ENCODE measurements around the gene ARHGAP29.
"Not testable (repeated sequence)": the region's sequence is repeated elsewhere in the genome, so short reads cannot be mapped to it uniquely, and the experiment has no call there.

Gene ARHGAP29

DNA sequence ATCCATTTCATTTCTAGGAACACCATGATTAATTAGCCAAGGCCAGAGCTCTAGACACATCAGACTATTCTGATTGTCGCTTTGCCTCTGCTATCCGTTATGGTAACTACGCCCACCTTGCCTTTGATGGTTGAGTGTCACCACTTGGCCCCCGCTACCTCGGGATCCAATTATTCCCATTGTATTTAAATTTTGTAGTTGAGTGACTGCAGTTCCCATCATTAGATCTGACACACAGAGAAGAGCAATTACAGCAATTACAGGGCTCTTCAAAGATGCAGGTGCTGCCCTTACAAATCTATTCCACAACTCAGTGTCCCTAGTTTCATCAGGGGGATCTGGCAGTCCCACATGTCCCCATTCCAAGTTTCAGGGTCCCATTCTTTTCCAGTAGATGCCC lies 71.5 kb downstream of the ARHGAP29 start:
- DNase-seq (ENCODE audit: low read depth): no peak

DNA sequence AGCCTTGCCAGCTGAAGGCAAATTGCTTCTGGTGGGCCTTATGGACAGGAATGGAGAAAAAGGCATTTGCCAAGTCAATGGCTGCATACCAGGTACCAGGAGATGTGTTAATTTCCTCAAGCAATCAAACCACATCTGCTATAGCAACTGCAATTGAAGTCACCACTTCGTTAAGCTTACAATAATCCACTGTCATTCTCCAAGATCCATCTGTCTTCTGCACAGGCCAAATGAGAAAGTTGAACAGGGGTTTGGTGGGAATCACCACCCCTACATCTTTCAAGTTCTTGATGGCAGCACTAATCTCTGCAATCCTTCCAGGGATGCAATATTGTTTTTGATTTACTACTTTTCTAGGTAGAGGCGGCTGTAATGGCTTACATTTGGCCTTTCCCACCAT lies 72.5 kb downstream of the ARHGAP29 start:
- not testable (repeated sequence) for DNase-seq (ENCODE audit: low read depth)

DNA sequence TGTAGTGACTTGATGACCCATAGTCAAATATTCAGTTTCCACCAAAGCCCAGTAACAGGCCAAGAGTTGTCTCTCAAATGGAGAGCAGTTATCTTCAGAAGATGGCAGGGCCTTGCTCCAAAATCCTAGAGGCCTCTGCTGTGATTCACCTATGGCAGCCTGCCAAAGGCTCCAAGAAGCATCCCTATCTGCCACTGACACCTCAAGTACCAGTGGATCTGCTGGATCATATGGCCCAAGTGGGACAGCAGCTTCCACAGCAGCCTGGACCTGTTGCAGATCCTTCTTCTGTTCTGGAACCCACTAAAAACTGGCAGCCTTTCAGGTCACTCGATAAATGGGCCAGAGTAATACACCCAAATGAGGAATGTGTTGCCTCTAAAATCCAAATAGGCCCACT lies 73.3 kb downstream of the ARHGAP29 start:
- DNase-seq (ENCODE audit: low read depth): not testable (repeated sequence)

DNA sequence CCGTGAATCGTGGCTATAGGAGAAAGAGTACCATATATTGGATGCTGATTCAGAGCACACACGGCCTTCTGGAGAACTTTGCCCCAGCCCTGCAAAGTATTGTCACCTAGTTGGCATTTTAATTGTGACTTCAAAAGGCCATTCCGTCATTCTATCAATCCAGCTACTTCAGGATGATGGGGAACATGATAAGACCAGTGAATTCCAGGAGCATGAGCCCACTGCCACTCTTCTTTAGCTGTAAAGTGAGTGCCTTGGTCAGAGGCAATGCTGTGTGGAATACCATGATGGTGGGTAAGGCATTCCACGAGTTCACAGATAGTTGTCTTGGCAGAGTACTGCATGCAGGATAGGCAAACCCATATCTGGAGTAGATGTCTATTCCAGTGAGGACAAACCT lies 74.1 kb downstream of the ARHGAP29 start:
- not testable (repeated sequence) for DNase-seq (ENCODE audit: low read depth)

DNA sequence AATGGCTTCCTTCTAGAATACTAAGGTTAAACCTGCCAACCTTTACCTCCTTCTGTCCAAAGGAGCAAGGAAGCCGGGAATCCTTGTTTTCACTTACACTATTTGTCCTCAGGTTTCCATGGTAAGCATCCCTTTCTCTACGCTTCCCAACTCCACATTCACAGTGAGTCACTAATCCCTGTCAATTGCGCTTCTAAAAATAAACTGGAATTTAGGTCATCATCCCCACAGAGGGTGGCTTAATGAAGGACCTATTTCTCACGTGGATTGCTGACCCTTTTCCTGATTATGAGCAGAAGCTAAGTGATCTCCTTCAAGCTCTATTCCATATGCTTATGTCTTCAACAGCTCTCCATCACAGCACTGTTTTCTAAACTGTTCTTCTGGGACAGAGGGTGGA lies 76.6 kb downstream of the ARHGAP29 start:
- no peak for DNase-seq (ENCODE audit: low read depth)

DNA sequence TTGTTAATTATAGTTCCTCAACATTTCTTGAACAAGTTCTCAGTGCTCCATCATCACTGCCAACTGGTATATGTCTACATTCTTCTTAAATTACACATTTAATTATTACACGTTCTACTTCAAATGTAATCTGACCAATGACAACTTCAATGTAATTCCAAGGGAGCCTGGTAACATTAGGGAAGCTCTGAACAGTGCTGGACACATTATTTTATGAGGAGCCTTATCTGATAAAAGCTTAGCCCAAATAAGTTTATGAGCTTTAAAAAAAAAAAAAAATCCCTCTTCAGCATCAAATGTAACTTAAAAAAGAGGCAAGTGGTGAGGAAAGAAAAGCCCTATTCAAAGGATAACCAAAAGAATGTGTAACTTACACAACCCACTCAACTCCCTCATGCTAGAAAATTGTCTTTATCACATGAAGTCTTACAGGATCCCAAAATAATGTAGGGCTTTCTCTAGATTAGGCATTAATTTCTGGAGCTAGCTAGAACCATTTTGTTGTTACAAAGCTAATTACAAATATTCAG lies 81.2 kb downstream of the ARHGAP29 start:
- DNase-seq (ENCODE audit: low read depth): no peak

DNA sequence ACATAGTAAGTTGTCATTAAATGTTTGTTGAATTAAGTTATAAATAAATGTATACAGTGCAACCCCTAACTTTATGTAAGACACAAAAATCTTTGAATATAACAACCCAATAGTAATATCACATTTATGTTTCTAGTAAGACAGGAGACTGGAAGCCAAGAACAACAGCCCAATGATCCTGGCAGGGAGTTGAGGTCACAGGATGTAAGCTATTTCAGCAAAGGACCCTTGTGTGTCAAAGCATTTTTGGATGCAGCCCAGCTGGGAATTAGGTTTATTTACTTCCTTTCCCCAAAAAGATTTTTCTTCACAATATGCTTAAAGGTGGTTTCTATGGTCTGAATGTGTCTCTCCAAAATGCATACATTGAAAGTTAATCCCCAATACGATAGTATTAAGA lies 82.4 kb downstream of the ARHGAP29 start:
- DNase-seq (ENCODE audit: low read depth): no peak

DNA sequence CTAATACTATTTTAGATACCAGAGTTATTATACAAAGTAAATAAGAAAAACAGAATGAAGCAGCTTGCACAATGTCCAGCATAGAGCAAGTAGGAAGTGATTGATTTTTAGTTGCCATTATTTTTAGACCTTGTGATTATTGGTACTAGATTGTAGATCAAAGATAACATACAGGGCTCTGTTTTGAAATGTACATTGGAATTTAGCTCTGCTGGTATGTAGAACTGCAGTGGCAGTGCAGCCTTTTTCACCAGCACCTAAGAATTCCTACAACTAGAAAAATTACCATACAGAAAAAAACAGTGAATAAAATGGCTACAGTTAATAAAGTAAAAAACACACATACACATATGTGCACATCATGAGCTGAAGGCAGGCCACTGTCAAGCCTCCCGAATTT lies 84.3 kb downstream of the ARHGAP29 start:
- DNase-seq (ENCODE audit: low read depth): no peak

DNA sequence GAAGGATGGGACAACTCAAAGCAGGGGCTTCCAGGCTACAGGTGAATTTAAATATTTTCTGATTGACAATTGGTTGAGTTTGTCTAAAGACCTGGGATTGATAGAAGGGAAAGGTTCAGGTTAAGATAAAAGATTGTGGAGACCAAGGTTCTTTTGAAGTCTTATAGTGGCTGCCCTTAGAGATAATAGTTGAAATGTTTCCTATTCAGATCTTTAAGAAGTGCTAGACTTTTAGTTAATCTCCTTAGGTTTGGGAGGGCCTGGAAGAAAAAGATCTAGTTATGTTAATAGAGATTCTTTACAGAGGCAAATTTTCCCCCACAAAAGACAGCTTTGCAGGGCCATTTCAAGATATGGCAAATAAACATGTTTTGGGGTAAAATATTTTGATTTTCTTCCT lies 88.2 kb downstream of the ARHGAP29 start:
- DNase-seq (ENCODE audit: low read depth): not testable (repeated sequence)

DNA sequence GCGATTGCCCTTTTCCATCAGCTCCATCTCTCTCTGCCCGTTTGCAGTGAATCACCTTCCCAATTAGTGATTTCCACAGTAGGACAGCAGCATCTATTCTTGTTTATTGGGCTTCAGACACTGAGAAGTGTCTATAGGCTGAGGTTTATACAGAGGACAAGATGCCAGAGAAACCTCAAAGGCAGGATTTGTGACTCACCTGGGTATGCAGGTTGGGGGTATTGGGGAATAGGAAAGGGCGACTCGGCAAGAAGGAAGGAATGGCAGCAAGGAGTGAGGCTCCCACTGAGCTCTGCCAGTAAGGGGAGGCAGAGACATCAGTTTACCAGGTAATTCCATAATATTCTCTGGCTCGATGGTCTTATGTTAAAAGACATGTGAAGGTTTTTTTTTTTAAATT lies 91.1 kb downstream of the ARHGAP29 start:
- DNase-seq (ENCODE audit: low read depth): no peak

DNA sequence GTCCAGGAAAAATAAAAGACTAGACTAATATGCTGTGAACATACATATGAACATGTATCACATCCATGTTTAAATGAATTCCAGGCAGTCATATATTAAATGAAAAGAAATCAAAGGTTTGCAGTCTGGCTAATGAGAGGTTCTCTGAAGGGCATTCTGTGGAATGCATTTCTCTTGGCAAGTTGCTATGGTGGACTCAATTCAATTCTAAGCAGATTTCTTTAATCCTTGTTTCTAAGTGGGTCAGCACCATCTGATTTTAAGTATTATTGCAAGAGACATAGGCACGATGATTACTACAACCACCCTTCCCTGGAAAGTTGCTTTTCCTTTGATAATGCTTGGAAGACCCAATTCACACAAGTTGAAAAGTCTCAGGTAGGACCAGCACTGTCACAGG lies 92.5 kb downstream of the ARHGAP29 start:
- DNase-seq (ENCODE audit: low read depth): no peak

DNA sequence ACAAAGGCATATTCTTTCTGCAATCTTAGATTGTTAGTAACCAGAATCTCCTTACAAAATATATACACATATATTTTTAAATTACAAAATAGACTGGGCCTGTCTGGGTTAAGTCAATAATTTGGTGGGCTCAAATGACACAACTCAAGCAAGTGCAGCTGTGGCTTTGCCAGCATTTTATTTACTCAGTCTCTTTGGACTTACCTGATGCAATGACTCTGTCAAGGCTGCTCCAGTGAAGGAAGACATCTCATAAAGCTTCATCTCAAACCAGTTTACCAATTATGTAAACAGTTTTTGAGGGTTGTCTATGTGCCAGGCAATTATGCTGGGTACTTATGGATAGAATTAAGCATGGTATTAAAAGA lies 93.6 kb downstream of the ARHGAP29 start:
- no peak for DNase-seq (ENCODE audit: low read depth)

DNA sequence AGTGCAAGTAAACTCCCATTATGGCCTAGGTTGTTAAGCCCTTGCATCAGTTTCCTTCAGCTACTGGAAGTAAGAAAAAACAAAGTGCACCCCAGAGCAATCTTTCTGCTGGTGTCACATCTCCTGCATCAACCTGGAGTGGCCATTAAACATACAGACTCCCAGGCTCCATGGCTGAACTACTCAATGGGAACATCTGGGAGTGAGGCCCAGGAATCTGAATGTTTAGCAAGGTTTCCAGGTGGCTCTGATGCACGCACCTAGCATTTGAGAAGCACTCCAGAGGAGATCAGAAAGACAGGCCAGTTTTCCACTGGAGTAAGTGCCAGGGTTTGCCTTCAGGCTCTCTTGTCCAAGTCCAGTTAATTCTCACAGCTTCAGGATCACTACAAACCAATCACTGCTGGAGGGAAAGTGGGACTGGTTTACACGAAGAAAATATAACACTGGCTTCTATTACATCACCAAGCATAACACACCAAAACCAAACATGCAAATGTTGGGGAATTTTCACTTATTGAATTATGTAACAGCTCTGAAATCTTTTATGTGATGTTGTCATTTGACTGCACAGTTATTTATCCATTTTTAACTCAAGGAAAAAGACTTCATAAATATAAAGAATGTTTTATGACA lies 94.1 kb downstream of the ARHGAP29 start:
- DNase-seq (ENCODE audit: low read depth): no peak

DNA sequence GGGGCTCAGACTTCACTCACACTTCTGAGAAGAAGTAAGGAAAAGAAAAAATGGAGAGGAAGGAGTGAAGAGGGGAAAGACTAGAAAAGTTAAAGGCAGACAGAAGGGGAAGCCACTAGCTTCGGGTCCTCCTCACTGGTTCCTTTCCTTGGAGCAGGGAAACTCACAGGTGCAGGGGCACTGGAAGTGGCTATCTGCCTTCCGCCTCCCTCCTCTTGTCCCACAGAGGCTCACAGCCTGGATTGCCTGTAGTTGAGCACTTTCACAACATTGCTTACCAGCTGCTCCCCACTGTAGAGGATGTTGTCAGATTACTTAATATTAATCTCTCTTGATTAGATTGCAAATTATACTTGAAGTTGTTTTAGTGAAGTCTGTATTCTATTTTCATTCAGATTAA lies 94.8 kb downstream of the ARHGAP29 start:
- no peak for DNase-seq (ENCODE audit: low read depth)

DNA sequence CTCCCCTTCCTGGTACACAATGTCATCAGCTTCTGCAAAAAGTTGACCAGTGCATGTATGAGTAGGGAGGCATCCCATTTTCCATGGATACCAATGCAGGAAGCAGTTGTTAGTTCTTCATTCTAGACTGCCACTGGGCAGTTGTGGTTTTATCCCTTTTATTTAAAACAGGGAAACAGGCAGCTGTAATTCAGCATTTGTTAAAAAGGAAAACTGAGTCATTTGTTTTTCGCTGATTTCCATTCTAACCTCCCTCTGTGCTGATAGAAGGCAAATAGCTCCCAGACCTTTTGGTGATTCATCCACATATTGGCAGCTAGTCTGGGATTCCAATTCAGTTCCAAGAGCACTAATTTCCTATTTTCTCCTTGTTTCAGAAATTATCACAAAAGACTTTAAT lies 95.4 kb downstream of the ARHGAP29 start:
- no peak for DNase-seq (ENCODE audit: low read depth)

DNA sequence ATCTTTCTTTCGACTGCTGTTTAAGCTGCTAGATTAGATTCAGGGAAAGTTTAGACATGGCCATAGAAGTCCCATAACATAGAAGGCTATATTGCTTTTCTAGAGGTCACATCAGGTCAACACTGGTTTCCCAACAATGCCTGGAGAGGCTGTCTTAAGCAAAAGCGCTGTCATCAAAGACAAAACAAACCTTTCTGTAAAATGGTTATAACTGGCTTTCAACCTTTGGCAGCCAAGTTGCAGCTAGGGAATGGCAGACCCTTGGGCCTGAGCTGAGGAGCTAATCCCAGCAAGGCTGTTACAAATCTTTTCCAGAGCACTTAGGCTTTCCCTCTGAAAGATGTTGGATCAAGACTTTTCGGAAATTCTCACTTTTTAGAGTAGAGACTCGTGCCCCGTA lies 105.3 kb downstream of the ARHGAP29 start:
- DNase-seq (ENCODE audit: low read depth): no peak

DNA sequence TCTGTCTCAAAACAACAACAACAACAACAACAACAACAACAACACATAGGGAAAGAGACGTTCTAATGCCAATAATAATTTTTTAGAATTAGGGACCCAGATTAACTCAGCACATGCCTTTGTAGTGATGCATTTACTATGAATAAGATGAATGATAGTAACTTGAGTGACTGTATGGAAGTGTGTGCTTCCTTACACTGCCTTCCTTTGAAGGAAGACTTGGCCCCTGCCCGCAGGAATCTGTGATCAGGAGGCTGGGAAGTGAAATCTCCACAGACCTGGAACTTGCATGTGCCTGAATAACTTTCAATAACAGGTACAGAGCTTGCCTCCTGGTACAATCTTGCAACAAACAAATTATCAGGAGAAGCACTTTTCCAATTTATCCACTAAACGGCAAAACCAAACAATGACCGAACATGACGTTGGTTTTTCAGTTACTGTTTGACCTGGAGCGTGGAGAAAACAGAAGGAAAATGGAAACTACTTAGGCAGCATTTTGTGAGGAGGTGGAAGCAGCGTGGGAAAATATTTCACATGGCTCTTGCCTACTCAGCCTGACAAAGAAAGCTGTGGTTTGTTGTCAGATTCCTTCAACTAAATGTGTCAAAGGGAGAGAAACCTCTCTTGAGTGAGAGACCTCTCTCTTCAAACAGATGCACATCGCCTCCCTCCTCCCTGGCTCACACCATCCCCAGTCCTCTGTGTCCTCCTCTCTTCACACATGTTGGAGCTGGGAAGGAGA lies 106.4 kb downstream of the ARHGAP29 start:
- no peak for DNase-seq (ENCODE audit: low read depth)

DNA sequence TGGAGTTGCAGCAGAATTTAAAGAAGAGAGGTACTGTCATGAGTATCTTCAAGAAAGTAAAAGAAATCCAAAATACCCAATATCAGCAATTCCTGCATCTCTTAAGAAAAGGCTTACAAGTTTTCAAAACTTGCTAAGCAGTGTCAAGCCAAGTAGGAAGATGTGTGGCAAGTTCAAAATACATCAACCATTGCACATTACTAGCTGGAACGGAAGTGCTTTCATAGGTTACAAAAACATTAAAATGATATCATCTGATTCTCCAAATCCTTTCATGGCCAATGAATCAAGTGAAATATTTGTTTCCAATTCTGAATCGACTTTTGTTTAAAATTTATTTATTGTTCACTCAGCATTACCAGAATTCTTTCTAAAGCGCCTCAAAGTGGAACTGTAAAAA lies 110.7 kb downstream of the ARHGAP29 start:
- DNase-seq (ENCODE audit: low read depth): no peak

DNA sequence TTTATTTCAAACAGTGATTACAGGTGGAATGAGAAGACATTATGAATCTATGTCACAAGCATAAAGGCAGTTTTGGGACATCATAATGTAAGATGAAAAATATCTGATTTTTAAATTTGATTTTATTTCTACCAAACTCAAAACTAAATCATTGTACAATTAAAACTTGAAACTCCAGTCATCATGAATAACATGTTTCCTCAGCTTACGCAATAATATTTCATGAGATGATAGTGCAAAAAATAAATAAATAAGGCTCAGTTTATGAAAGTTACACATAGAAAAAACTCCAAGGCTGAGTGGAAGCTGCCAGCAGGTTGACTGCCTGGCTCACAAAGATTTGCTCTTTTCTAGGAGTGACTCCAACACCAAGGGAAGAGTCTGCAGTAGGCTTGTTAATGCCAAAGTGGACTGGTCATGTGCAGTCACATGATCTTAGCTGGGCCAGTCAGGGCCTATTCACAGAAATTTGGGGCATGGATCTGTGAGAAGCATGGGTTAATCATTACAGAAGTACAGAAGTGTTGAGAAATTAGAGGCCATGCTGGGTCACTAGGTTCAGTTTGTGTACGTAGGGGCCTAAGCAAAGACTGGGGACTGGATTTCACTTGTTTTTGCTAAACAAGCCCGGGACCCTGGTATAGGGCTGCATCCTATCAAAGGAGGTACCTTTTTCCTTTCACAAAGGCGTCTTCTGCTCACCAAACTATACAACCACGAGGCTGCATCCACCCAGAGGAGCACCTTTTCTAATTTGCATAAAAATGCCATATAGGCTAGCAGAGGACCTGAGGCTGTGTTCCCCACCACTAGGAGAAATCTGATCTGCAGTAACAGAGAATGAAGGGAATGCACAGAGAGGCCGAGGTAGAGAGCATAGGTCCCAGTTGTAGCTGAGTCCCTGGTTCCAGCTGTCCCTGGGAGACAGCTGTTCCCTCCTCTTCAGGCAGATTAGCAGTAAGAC lies 111.6 kb downstream of the ARHGAP29 start:
- DNase-seq (ENCODE audit: low read depth): no peak

DNA sequence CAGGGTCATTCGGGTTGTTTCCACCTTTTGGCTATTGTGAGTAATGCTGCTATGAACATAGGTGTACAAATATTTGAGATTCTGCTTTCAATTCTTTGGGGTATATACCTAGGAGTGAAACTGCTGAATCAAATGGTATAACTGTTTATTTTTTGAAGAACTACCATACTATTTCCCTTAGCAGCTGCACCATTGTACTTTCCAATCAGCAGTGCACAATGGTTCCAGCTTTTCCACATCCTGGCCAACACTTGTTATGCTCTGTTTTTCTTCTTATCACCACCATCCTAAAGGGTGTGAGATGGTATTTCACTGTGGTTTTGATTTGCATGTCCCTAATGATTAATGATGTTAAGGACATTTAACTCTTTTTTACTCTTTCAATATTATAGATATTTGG lies 112.8 kb downstream of the ARHGAP29 start:
- DNase-seq (ENCODE audit: low read depth): no peak

DNA sequence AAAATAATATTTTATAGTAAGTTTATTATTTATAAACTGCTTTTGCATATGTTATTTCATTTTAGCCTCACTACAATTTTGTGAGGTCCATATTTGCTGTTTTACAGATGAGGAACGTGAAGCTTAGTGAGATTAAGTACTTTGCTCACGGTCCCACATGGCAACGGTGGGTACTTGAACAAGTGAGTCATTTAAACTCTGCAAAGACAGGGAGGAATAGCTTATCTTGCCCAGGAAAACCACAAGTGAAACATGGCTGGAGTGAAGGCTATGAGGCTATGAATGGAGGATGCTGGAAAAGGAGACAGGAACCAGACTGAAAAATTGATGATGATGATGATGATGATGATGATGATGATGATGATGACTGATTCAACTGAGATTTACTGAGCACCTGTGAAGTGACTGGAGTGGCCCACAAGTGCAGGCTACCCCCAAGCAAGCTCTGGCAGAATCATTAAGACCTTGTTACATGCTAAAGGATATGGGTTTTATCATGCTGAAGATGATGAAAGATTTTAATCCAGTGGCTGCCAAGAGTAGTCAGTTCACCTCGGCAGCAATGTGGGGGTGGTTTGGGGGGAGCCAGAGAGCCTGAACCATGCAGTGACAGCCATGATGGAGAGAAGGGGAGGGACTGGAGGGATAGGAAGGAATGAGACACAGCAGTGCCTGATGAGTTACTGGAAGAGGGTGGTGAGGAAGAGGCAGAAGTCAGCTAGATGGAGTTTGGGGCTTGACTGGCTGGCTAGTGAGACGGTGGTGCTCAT lies 115.0 kb downstream of the ARHGAP29 start:
- no peak for DNase-seq (ENCODE audit: low read depth)
